ENCODE measurements around the gene HMSD.

DNA sequence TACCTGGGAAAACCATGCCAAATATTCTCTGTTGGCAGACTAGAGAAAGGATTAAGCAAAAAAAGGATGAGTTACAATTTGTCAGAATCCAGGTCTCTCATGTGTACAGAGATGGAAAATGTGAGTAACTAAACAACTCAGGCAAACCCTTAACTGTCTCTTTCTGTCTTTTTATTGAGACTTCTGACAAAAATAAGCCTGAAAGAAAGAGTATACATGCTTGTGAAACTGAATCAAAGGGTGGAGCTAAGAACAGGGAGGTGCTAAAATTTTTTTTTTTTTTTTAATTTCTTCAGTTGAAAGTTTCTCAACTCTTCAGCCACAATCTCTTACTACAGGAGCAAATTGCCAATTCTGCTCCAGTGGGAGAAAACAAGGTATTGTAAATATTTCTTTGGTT, 41.4 kb upstream of the HMSD start, which contains the start of gene SERPINB10:
- TF ChIP-seq, protein P1, sequence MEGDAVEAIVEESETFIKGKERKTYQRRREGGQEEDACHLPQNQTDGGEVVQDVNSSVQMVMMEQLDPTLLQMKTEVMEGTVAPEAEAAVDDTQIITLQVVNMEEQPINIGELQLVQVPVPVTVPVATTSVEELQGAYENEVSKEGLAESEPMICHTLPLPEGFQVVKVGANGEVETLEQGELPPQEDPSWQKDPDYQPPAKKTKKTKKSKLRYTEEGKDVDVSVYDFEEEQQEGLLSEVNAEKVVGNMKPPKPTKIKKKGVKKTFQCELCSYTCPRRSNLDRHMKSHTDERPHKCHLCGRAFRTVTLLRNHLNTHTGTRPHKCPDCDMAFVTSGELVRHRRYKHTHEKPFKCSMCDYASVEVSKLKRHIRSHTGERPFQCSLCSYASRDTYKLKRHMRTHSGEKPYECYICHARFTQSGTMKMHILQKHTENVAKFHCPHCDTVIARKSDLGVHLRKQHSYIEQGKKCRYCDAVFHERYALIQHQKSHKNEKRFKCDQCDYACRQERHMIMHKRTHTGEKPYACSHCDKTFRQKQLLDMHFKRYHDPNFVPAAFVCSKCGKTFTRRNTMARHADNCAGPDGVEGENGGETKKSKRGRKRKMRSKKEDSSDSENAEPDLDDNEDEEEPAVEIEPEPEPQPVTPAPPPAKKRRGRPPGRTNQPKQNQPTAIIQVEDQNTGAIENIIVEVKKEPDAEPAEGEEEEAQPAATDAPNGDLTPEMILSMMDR (conservative IDR thresholded peaks at IDR 0.05; ENCODE audit: low read depth, low read length): no peak
- TF ChIP-seq MAFK (IDR thresholded peaks at IDR 0.05; ENCODE audit: low read depth, low read length) (no peak), CEBPB (IDR thresholded peaks at IDR 0.05; ENCODE audit: low read depth, low read length) (no peak), RAD21 (IDR thresholded peaks at IDR 0.05; ENCODE audit: low read length) (no peak), POLR2A (IDR thresholded peaks at IDR 0.05; ENCODE audit: low read depth, low read length) (no peak), SMC3 (IDR thresholded peaks at IDR 0.05; ENCODE audit: low read depth, low read length) (no peak), RFX5 (IDR thresholded peaks at IDR 0.05; ENCODE audit: low read depth, low read length) (no peak), MAZ (IDR thresholded peaks at IDR 0.05; ENCODE audit: borderline replicate concordance, low read depth, low read length) (no peak), NFE2L2 (IDR thresholded peaks at IDR 0.05; ENCODE audit: low read depth, low read length) (no peak), BHLHE40 (IDR thresholded peaks at IDR 0.05; ENCODE audit: low read depth, low read length) (no peak), RCOR1 (IDR thresholded peaks at IDR 0.05; ENCODE audit: insufficient replicate concordance, low read length) (no peak), MXI1 (IDR thresholded peaks at IDR 0.05; ENCODE audit: borderline replicate concordance, low read depth, low read length) (no peak)
- TF ChIP-seq, protein P2, sequence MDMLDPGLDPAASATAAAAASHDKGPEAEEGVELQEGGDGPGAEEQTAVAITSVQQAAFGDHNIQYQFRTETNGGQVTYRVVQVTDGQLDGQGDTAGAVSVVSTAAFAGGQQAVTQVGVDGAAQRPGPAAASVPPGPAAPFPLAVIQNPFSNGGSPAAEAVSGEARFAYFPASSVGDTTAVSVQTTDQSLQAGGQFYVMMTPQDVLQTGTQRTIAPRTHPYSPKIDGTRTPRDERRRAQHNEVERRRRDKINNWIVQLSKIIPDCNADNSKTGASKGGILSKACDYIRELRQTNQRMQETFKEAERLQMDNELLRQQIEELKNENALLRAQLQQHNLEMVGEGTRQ (IDR thresholded peaks at IDR 0.05; ENCODE audit: low read depth, low read length): no peak
- TF ChIP-seq, protein P3, sequence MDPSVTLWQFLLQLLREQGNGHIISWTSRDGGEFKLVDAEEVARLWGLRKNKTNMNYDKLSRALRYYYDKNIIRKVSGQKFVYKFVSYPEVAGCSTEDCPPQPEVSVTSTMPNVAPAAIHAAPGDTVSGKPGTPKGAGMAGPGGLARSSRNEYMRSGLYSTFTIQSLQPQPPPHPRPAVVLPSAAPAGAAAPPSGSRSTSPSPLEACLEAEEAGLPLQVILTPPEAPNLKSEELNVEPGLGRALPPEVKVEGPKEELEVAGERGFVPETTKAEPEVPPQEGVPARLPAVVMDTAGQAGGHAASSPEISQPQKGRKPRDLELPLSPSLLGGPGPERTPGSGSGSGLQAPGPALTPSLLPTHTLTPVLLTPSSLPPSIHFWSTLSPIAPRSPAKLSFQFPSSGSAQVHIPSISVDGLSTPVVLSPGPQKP (IDR thresholded peaks at IDR 0.05; ENCODE audit: borderline replicate concordance, low read depth, low read length): no peak

Data from IMR-90 (cell line).